IMR-90 (cell line): Measurements from ENCODE around the gene CIAO2A. TPM values are rescaled to one million over a fixed set of nuclear protein-coding genes. Genes with fewer than 3 reads are reported as not detected.

Experiments used
- ATAC-seq: fragments of 200-7000 bp; cut with Tn5 transposase; 2 replicates; pipeline ENCODE4 v1.9.1; 2020; ENCODE audit warnings: low read depth, mild to moderate bottlenecking, moderate library complexity
- BruUV-seq: library from RNA; stranded (reverse); fragments of 400-500 nt; replicated peaks from 2 replicates; lab custom pipeline; 2021; lab: Mats Ljungman, UMichigan
- CTCF ChIA-PET: fragments of 300-600 bp; formaldehyde crosslinking; extraction: SDS; loops from one replicate; lab custom pipeline; 2021; ENCODE audit warnings: antibody characterized with exemption; lab: Yijun Ruan, JAX
- POLR2A ChIA-PET: fragments of 300-600 bp; sonication (Branson Sonifier 250); formaldehyde crosslinking; loops from one replicate; lab custom pipeline; 2022; ENCODE audit warnings: antibody characterized with exemption; ENCODE audit not compliant: unreplicated experiment; lab: Charles Lee
- DNase-seq: peaks from one replicate; pipeline ENCODE4 v3.0.0; 2013
- H2AFZ ChIP-seq: replicated peaks from 2 replicates; pipeline ENCODE3; 2013; ENCODE audit warnings: low read length, mild to moderate bottlenecking; ENCODE audit not compliant: poor library complexity
- H2AK5ac ChIP-seq: 2 replicates; pipeline ENCODE4 v1.6.1; 2013; ENCODE audit warnings: low read depth, low read length, inconsistent platforms
- H2AK9ac ChIP-seq: replicated peaks from 2 replicates; pipeline ENCODE3; 2013; ENCODE audit warnings: mild to moderate bottlenecking, low read depth, low read length, moderate library complexity; ENCODE audit not compliant: poor library complexity
- H2BK120ac ChIP-seq: 2 replicates; pipeline ENCODE4 v1.6.1; 2013; ENCODE audit warnings: low read depth, low read length, inconsistent platforms
- H2BK15ac ChIP-seq: 3 replicates; pipeline ENCODE4 v1.6.1; 2013; ENCODE audit warnings: low read depth, low read length, inconsistent platforms
- H2BK20ac ChIP-seq: 2 replicates; pipeline ENCODE4 v1.6.1; 2013; ENCODE audit warnings: low read depth, mild to moderate bottlenecking, inconsistent platforms, low read length, moderate library complexity
- H2BK5ac ChIP-seq: 2 replicates; pipeline ENCODE4 v1.6.1; 2013; ENCODE audit warnings: mild to moderate bottlenecking, low read depth, low read length, inconsistent platforms; ENCODE audit not compliant: poor library complexity, severe bottlenecking
- H3K14ac ChIP-seq: replicated peaks from 2 replicates; pipeline ENCODE4 v1.6.1; 2013; ENCODE audit warnings: low read depth, low read length, inconsistent platforms
- H3K18ac ChIP-seq: 2 replicates; pipeline ENCODE4 v1.6.1; 2013; ENCODE audit warnings: low read depth, low read length, control low read depth
- H3K23ac ChIP-seq: 2 replicates; pipeline ENCODE4 v1.6.1; 2013; ENCODE audit warnings: low read depth, low read length, inconsistent platforms
- H3K27ac ChIP-seq: 2 replicates; pipeline ENCODE4 v1.5.1; 2013; ENCODE audit warnings: mild to moderate bottlenecking, control low read depth, low read length; ENCODE audit not compliant: insufficient read depth
- H3K27me3 ChIP-seq: 2 replicates; pipeline ENCODE4 v1.6.1; 2013; ENCODE audit warnings: low read length; ENCODE audit not compliant: control insufficient read depth, insufficient read depth
- H3K36me3 ChIP-seq: 2 replicates; pipeline ENCODE4 v1.6.1; 2013; ENCODE audit warnings: low read length, mixed read lengths; ENCODE audit not compliant: control insufficient read depth, insufficient read depth
- H3K4ac ChIP-seq: 2 replicates; pipeline ENCODE4 v1.6.1; 2013; ENCODE audit warnings: low read depth, low read length, inconsistent platforms
- H3K4me1 ChIP-seq: 2 replicates; pipeline ENCODE4 v1.6.1; 2013; ENCODE audit warnings: low read length, mixed read lengths; ENCODE audit not compliant: control insufficient read depth, insufficient read depth
- H3K4me2 ChIP-seq: 2 replicates; pipeline ENCODE4 v1.6.1; 2013; ENCODE audit warnings: low read depth, mild to moderate bottlenecking, control low read depth, low read length, moderate library complexity
- H3K4me3 ChIP-seq: 2 replicates; pipeline ENCODE4 v1.5.1; 2013; ENCODE audit warnings: low read depth, mild to moderate bottlenecking, control low read depth, low read length, moderate library complexity; ENCODE audit not compliant: insufficient read depth
- H3K56ac ChIP-seq: 2 replicates; pipeline ENCODE4 v1.6.1; 2013; ENCODE audit warnings: low read length, inconsistent platforms; ENCODE audit not compliant: insufficient read depth; ENCODE audit errors: extremely low read depth
- H3K79me1 ChIP-seq, 2 experiments: 2 replicates each; pipeline ENCODE4 v1.6.1; 2013; ENCODE audit warnings: low read length in 2 of 2, inconsistent platforms in 1 of 2, low read depth in 1 of 2
- H3K9ac ChIP-seq: 2 replicates; pipeline ENCODE4 v1.6.1; 2013; ENCODE audit warnings: low read depth, low read length, control low read depth
- H3K9me1 ChIP-seq: 2 replicates; pipeline ENCODE4 v1.6.1; 2013; ENCODE audit warnings: low read length, inconsistent platforms; ENCODE audit not compliant: insufficient read depth
- H3K9me3 ChIP-seq: 2 replicates; pipeline ENCODE4 v1.6.1; 2013; ENCODE audit warnings: low read length; ENCODE audit not compliant: control insufficient read depth, insufficient read depth
- H4K20me1 ChIP-seq: 2 replicates; pipeline ENCODE4 v1.6.1; 2013; ENCODE audit warnings: low read length, inconsistent platforms; ENCODE audit not compliant: insufficient read depth
- H4K5ac ChIP-seq: 2 replicates; pipeline ENCODE4 v1.6.1; 2013; ENCODE audit warnings: mild to moderate bottlenecking, low read depth, low read length, control low read depth
- H4K8ac ChIP-seq, 2 experiments: 2 replicates each; pipeline ENCODE4 v1.6.1; 2013; ENCODE audit warnings: low read depth in 2 of 2, low read length in 2 of 2, control low read depth in 1 of 2, inconsistent platforms in 1 of 2
- H4K91ac ChIP-seq: 2 replicates; pipeline ENCODE4 v1.6.1; 2013; ENCODE audit warnings: low read depth, low read length, inconsistent platforms; ENCODE audit not compliant: insufficient read depth
- BHLHE40 ChIP-seq: fragments of 150-350 bp; IDR thresholded peaks from 2 replicates; pipeline ENCODE4 v1.6.1; 2016; ENCODE audit warnings: mild to moderate bottlenecking, low read depth, low read length
- CEBPB ChIP-seq: IDR thresholded peaks from 2 replicates; pipeline ENCODE4 v1.6.1; 2012; ENCODE audit warnings: low read depth, low read length, improper control_type of control experiment
- CHD1 ChIP-seq: IDR thresholded peaks from 2 replicates; pipeline ENCODE4 v1.6.1; 2012; ENCODE audit warnings: low read depth, low read length, improper control_type of control experiment
- MAFK ChIP-seq: IDR thresholded peaks from 2 replicates; pipeline ENCODE4 v1.6.1; 2012; ENCODE audit warnings: low read depth, low read length, improper control_type of control experiment
- MAZ ChIP-seq: IDR thresholded peaks from 2 replicates; pipeline ENCODE4 v1.6.1; 2012; ENCODE audit warnings: low read depth, mild to moderate bottlenecking, low read length, improper control_type of control experiment, moderate library complexity, borderline replicate concordance
- POLR2A ChIP-seq: IDR thresholded peaks from 2 replicates; pipeline ENCODE4 v1.6.1; 2012; ENCODE audit warnings: mild to moderate bottlenecking, low read depth, low read length
- RAD21 ChIP-seq: IDR thresholded peaks from 2 replicates; pipeline ENCODE4 v1.6.1; 2012; ENCODE audit warnings: low read length, improper control_type of control experiment
- RCOR1 ChIP-seq: IDR thresholded peaks from 2 replicates; pipeline ENCODE4 v1.6.1; 2012; ENCODE audit warnings: mild to moderate bottlenecking, low read length, improper control_type of control experiment; ENCODE audit not compliant: insufficient replicate concordance
- USF2 ChIP-seq: fragments of 150-350 bp; IDR thresholded peaks from 2 replicates; pipeline ENCODE4 v1.6.1; 2017; ENCODE audit warnings: mild to moderate bottlenecking, antibody characterized with exemption, low read length, low read depth
- WGBS, 2 experiments: methylation state at CpG; one replicate each; pipeline versions ENCODE4 v1.1.5 to v1.1.7; 2013; ENCODE audit warnings: missing lambda C conversion rate in 2 of 2; ENCODE audit not compliant: insufficient read length in 1 of 2; ENCODE audit errors: extremely low coverage in 2 of 2; 5-methylcytosine and 5-hydroxymethylcytosine counted together
- dilution Hi-C: fragments of 300-500 bp; cut with HindIII; formaldehyde crosslinking; loops from one replicate; pipeline ENCODE4 v1.14.3; 2018; ENCODE audit warnings: low sequenced_read_pairs; ENCODE audit not compliant: unreplicated experiment
- in situ Hi-C: fragments of 300-500 bp; cut with MboI; formaldehyde crosslinking; loops from 3 replicates; pipeline ENCODE4 v1.14.3; 2019; ENCODE audit warnings: low sequenced_read_pairs, inconsistent platforms, mixed read lengths
- intact Hi-C: fragments of 100-400 bp; cut with micrococcal nuclease; formaldehyde crosslinking; loops from 2 replicates; pipeline ENCODE4 v1.10.0; 2022
- polyA plus RNA-seq, 3 experiments: library from polyadenylated mRNA; depleted of rRNA; stranded (reverse); fragments of >200 nt; gene quantifications; 2 replicates each; pipeline ENCODE4 v1.2.3, GENCODE V29; 2012; ENCODE audit warnings: low replicate concordance in 1 of 3
- total RNA-seq: library from RNA; depleted of rRNA; stranded (reverse); fragments of >200 nt; gene quantifications from 2 replicates; pipeline ENCODE4 v1.2.3, GENCODE V29; 2012
- TF ChIP-seq, protein P1 (sequence below): fragments of 150-350 bp; IDR thresholded peaks from 2 replicates; pipeline ENCODE4 v1.6.1; 2016; ENCODE audit warnings: low read depth, mild to moderate bottlenecking, low read length, moderate library complexity, borderline replicate concordance

Gene CIAO2A
- total and polyA plus RNA-seq, 2 of the 4 experiments (the other 2 are of a cell fraction): 36.7 to 38.3 TPM

DNA sequence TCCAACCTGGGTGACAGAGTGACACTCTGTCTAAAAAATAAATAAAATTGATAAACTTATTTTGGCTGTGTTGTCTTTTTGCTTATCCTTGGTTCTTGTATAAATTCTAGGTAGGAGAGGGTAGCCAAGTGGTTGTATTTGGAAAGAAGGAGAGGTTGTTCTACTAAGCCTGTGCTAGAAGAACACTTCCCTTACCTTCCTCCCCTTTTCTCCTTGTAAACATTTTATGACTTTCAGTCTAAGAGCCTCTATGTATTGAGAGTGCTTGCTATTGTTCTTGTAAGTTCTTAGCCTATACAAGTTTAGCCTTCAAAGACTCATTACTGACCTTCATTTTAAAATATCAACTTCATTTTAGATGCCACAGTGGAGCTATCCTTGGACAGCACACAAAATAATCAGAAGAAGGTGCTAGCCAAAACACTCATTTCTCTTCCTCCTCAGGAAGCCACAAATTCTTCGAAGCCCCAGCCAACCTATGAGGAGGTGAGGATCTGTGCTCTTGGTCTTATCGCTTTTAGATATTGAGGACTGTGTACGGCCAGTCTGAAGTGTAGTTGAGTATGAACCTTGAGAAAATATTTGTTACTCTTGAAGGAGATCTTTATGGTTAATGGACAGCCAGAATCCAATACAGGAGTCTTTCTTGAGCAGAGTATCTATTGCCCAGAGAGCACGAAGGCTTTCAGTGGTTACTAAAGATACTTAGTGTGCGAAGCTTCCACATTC is 24.3 kb upstream of the CIAO2A start:
- H3K9me3 ChIP-seq: no peaks in the 10 kb centered on the region
- no peak overlapping the region for H2AK9ac ChIP-seq
- H3K79me1 ChIP-seq: peaks cover 22 to 32% of the 10 kb centered on the region in 2 experiments
- no peak overlapping the region for H3K4me3 ChIP-seq
- H3K56ac ChIP-seq: no peak overlapping the region
- peaks cover 3% of the 10 kb centered on the region; the same call in 1 of the 2 replicates for H3K9me1 ChIP-seq
- H2BK120ac ChIP-seq: no peak overlapping the region
- H3K27ac ChIP-seq: no peak overlapping the region
- in situ Hi-C loops: no loop called here
- H4K5ac ChIP-seq: no peak overlapping the region
- H3K9ac ChIP-seq: no peak overlapping the region
- H3K36me3 ChIP-seq: peaks cover 46% of the 10 kb centered on the region
- H3K27me3 ChIP-seq: no peaks in the 10 kb centered on the region
- H3K14ac ChIP-seq: no peak overlapping the region
- no peak overlapping the region for H3K4me2 ChIP-seq
- H4K20me1 ChIP-seq: no peaks in the 10 kb centered on the region
- no peak overlapping the region for H4K91ac ChIP-seq
- ATAC-seq (no peak), DNase-seq (no peak)
- POLR2A ChIA-PET: no interaction called here
- intact Hi-C loops: no loop called here
- H3K4me1 ChIP-seq: no peaks in the 10 kb centered on the region; the same call in 1 of the 2 replicates
- no peak overlapping the region for H2BK20ac ChIP-seq
- TF ChIP-seq MAZ (no peak), CEBPB (no peak), MAFK (no peak), USF2 (no peak), RAD21 (no peak), RCOR1 (no peak), BHLHE40 (no peak), CHD1 (no peak), POLR2A (no peak)
- TF ChIP-seq, protein P1, sequence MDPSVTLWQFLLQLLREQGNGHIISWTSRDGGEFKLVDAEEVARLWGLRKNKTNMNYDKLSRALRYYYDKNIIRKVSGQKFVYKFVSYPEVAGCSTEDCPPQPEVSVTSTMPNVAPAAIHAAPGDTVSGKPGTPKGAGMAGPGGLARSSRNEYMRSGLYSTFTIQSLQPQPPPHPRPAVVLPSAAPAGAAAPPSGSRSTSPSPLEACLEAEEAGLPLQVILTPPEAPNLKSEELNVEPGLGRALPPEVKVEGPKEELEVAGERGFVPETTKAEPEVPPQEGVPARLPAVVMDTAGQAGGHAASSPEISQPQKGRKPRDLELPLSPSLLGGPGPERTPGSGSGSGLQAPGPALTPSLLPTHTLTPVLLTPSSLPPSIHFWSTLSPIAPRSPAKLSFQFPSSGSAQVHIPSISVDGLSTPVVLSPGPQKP: no peak
- dilution Hi-C loops: no loop called here
- CTCF ChIA-PET: no interaction called here
- H2AFZ ChIP-seq: no peak overlapping the region
- no TSS peak for BruUV-seq
- no peak overlapping the region for H3K18ac ChIP-seq
- no peak overlapping the region for H3K4ac ChIP-seq
- H2AK5ac ChIP-seq: no peak overlapping the region
- H3K23ac ChIP-seq: no peak overlapping the region
- H4K8ac ChIP-seq: no peak overlapping the region
- H2BK5ac ChIP-seq: no peak overlapping the region
- 100% methylated on average over 1 of the region's 5 CpGs; no CpG with 5 or more reads in 1 of the 2 experiments for WGBS, 2 experiments
- H2BK15ac ChIP-seq: no peak overlapping the region
